K562 (cell line): ENCODE results near the gene CDT1. TPM values are rescaled to one million over a fixed set of nuclear protein-coding genes. Genes with fewer than 3 reads are reported as not detected.

Experiments
- ARID3B ChIP-seq: fragments of 250-450 bp; sonication (Bioruptor Pico); IDR thresholded peaks from 2 replicates; pipeline ENCODE4 v1.4.0; 2020; ENCODE audit warnings: borderline replicate concordance
- BRCA1 ChIP-seq, 2 experiments: fragments of 450-650 bp in 1 of 2; sonication (generic) in 1 of 2; formaldehyde crosslinking in 1 of 2; IDR thresholded peaks; 2 replicates each; pipeline versions ENCODE4 v1.5.0 to v1.6.1; 2017 to 2020; ENCODE audit warnings: mild to moderate bottlenecking in 1 of 2, missing genetic modification reagents in 1 of 2
- CHAMP1 ChIP-seq: fragments of 450-650 bp; IDR thresholded peaks from 2 replicates; pipeline ENCODE4 v1.6.1; 2016; ENCODE audit warnings: mild to moderate bottlenecking
- FOXA3 ChIP-seq, 2 experiments: fragments of 450-650 bp in 1 of 2; sonication (generic) in 1 of 2; formaldehyde crosslinking; IDR thresholded peaks in 1 of 2; conservative IDR thresholded peaks in 1 of 2; 2 replicates each; pipeline versions ENCODE4 v1.4.0 to v1.8.0; 2020 to 2022; ENCODE audit warnings: mild to moderate bottlenecking in 2 of 2, missing genetic modification reagents in 1 of 2
- FOXK2 ChIP-seq, 2 experiments: fragments of 450-650 bp; IDR thresholded peaks in 1 of 2; conservative IDR thresholded peaks in 1 of 2; 2 replicates each; pipeline ENCODE4 v1.6.1; 2016; ENCODE audit warnings: low read depth in 2 of 2, mild to moderate bottlenecking in 1 of 2
- GTF2B ChIP-seq: IDR thresholded peaks from 2 replicates; pipeline ENCODE4 v1.6.1; 2011; ENCODE audit not compliant: insufficient read length; ENCODE audit errors: extremely low read depth
- HDAC2 ChIP-seq: fragments of 450-650 bp; IDR thresholded peaks from 2 replicates; pipeline ENCODE4 v1.6.1; 2016; ENCODE audit warnings: mild to moderate bottlenecking
- HDAC8 ChIP-seq: fragments of 450-650 bp; IDR thresholded peaks from 2 replicates; pipeline ENCODE4 v1.6.1; 2016; ENCODE audit warnings: mild to moderate bottlenecking, missing genetic modification characterization, moderate library complexity, missing compliant biosample characterization
- LEF1 ChIP-seq: fragments of 450-650 bp; IDR thresholded peaks from 2 replicates; pipeline ENCODE4 v1.6.1; 2016; ENCODE audit warnings: mild to moderate bottlenecking
- MYC ChIP-seq, 2 experiments: fragments of 250-450 bp in 1 of 2; sonication (Bioruptor Pico) in 1 of 2; IDR thresholded peaks; 2 replicates each; pipeline versions ENCODE4 v1.5.1 to v1.6.1; 2012 to 2021; ENCODE audit warnings: low read depth in 2 of 2, borderline replicate concordance in 1 of 2, improper control_type of control experiment in 1 of 2, low read length in 1 of 2, mild to moderate bottlenecking in 1 of 2, moderate library complexity in 1 of 2
- NFRKB ChIP-seq: fragments of 450-650 bp; IDR thresholded peaks from 2 replicates; pipeline ENCODE4 v1.6.1; 2016; ENCODE audit warnings: low read depth
- PHB ChIP-seq: fragments of 250-450 bp; sonication (Bioruptor Pico); IDR thresholded peaks from 2 replicates; pipeline ENCODE4 v1.5.0; 2021
- PREB ChIP-seq: sonication (generic); formaldehyde crosslinking; IDR thresholded peaks from 2 replicates; pipeline ENCODE4 v1.8.1; 2023; ENCODE audit warnings: mild to moderate bottlenecking, missing genetic modification reagents
- RB1 ChIP-seq: fragments of 450-650 bp; IDR thresholded peaks from 2 replicates; pipeline ENCODE4 v1.6.1; 2017; ENCODE audit warnings: low read depth, mild to moderate bottlenecking
- SRF ChIP-seq, 2 experiments: fragments of 250-450, 450-650 bp in 1 of 2; sonication (Bioruptor Pico) in 1 of 2; sonication (generic) in 1 of 2; formaldehyde crosslinking; IDR thresholded peaks; 2 replicates each; pipeline versions ENCODE4 v1.5.0 to v1.5.1; 2020 to 2022; ENCODE audit warnings: mild to moderate bottlenecking in 1 of 2, missing genetic modification reagents in 1 of 2
- TFAP4 ChIP-seq: sonication (generic); formaldehyde crosslinking; IDR thresholded peaks from 2 replicates; pipeline ENCODE4 v1.8.0; 2022; ENCODE audit warnings: missing genetic modification reagents, mild to moderate bottlenecking, moderate library complexity, borderline replicate concordance
- ZBTB7A ChIP-seq: IDR thresholded peaks from 2 replicates; pipeline ENCODE4 v1.6.1; 2011; ENCODE audit warnings: low read depth, mild to moderate bottlenecking, low read length, moderate library complexity, borderline replicate concordance; ENCODE audit not compliant: control insufficient read depth
- ZNF143 ChIP-seq: sonication (generic); formaldehyde crosslinking; IDR thresholded peaks from 2 replicates; pipeline ENCODE4 v1.9.0; 2022; ENCODE audit warnings: mild to moderate bottlenecking, missing genetic modification reagents
- polyA plus RNA-seq, 8 experiments: library from polyadenylated mRNA; depleted of rRNA in 4 of 8; stranded (reverse) in 5 of 8; unstranded in 3 of 8; fragments of >200 nt; fragmentation: Nextera tagmentation in 2 of 8; fragmentation: Illumina TruSeq in 1 of 8; extraction: Ambion mirVana in 2 of 8; extraction: Trizol in 1 of 8; gene quantifications; 2 replicates each; pipeline versions ENCODE4 v1.2.1 to v1.2.3, GENCODE V29; 2011 to 2014; ENCODE audit warnings: inconsistent platforms in 1 of 8, missing spikeins in 1 of 8
- total RNA-seq, 7 experiments: library from RNA; depleted of rRNA in 6 of 7; stranded (reverse); fragments of >200 nt in 6 of 7; fragmentation: Illumina TruSeq in 2 of 7; extraction: Trizol in 2 of 7; gene quantifications; 2 replicates each; pipeline versions ENCODE4 v1.2.1 to v1.2.3, GENCODE V29; 2011 to 2021; ENCODE audit warnings: low replicate concordance in 1 of 7

The CDT1 gene
- total and polyA plus RNA-seq, 9 of the 15 experiments (the other 6 are each of a cell fraction or from before 2014, with no cell fraction given), result 0.92 to 178 (median 14.2) TPM

- no peak for TF ChIP-seq CHAMP1
- TF ChIP-seq NFRKB, result no peak
- no peak for TF ChIP-seq HDAC2
- TF ChIP-seq PHB (CRISPR knock-in tag), result no peak
- 0 out of 2 replicates have a peak, but pooled peaks have one; percentile 26 for TF ChIP-seq RB1
- TF ChIP-seq LEF1, result no peak
- TF ChIP-seq HDAC8 (tag), result 0 out of 2 replicates have a peak, but pooled peaks have one; percentile 51
- TF ChIP-seq ZNF143 (CRISPR knock-in tag), result 0 out of 2 replicates have a peak, but pooled peaks have one; percentile 22
- TF ChIP-seq PREB (CRISPR knock-in tag), result no peak
- no peak for TF ChIP-seq MYC (IDR thresholded peaks at IDR 0.05; ENCODE audit: low read depth, low read length)
- peak; percentile 88; the same call in 1 of the 2 replicates for TF ChIP-seq MYC (CRISPR knock-in tag; IDR thresholded peaks at IDR 0.05; ENCODE audit: borderline replicate concordance, low read depth)
- TF ChIP-seq ARID3B (CRISPR knock-in tag), result no peak
- TF ChIP-seq SRF (CRISPR knock-in tag; IDR thresholded peaks at IDR 0.05), result no peak
- no peak for TF ChIP-seq GTF2B
- TF ChIP-seq ZBTB7A, result no peak
- 0 out of 2 replicates have a peak, but pooled peaks have one; percentile 5 for TF ChIP-seq TFAP4 (CRISPR knock-in tag)
- peak in 1 of 2 experiments; percentile 59; a peak in 1 of 4 replicates for TF ChIP-seq FOXA3 (CRISPR knock-in tag; conservative IDR thresholded peaks at IDR 0.05 in 1 of 2, IDR thresholded peaks at IDR 0.05 in 1 of 2)
- TF ChIP-seq BRCA1 (IDR thresholded peaks at IDR 0.05), result no peak
- peak; percentile 88; the same call in 1 of the 2 replicates for TF ChIP-seq BRCA1 (CRISPR knock-in tag; IDR thresholded peaks at IDR 0.05)
- TF ChIP-seq FOXK2 (conservative IDR thresholded peaks at IDR 0.05 in 1 of 2, IDR thresholded peaks at IDR 0.05 in 1 of 2; ENCODE audit: low read depth in 2 of 2), result no peak
Measured at GRCh38 chr16:88810912-88811768, 7.6 kb downstream of the CDT1 start (continued).
